HG03439 (cell line): ENCODE measurements around the gene SPRY4.
A peak's percentile ranks its signal among the peaks of the same experiment; 100 is the strongest.
"Not testable (repeated sequence)": the region's sequence is repeated elsewhere in the genome, so short reads cannot be mapped to it uniquely, and the experiment has no call there.

Source experiments
- ATAC-seq: cut with Tn5 transposase; IDR thresholded peaks from one replicate; pipeline ENCODE4 v1.9.1; 2021; ENCODE audit warnings: mild to moderate bottlenecking, moderate library complexity; ENCODE audit not compliant: unreplicated experiment

The SPRY4 gene, protein sequence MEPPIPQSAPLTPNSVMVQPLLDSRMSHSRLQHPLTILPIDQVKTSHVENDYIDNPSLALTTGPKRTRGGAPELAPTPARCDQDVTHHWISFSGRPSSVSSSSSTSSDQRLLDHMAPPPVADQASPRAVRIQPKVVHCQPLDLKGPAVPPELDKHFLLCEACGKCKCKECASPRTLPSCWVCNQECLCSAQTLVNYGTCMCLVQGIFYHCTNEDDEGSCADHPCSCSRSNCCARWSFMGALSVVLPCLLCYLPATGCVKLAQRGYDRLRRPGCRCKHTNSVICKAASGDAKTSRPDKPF

DNA sequence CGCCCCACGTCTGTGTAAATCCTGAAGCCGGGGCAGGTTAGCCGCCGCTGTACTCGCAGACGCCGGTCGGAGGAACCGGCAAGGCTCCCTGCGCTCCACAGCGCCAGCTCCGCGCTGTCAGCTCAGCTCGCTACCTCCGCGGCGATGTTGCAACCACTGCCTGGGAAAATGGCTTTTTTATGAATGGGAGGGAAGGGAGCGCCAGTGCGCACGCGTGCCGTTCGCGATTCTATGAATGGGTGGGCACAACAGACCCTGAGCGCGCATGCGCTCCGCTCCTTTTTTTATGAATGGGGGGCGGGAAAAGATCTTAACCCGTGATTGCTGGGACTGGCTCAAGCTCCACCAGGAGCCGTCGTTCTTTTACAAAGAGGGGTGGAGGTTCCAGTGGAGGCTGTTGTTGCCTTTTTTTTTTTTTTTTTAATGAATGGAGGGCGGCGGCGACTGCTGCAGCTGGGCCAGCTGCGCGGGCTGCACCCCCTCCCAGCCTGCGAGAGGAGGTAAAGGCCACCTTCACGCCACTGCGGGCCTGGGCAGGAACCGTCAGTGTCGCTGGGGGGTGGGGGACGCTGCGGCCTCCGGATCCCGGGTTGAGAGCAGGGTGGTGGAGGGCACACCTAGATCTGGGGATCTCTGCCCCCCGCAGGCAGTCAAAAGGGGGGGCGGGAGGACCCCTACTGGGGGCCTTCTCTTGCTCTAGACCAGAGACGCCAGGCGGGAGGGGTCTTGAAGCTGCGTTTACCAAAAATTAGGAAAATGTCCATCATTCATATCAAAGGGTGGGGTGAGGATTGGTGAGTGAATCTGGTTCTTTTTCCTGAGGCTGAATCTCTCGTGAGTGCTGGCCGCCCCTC is at the start of gene SPRY4:
Gene SPRY4 (minus strand): TSS at position 151 of the 854 bp plus-strand sequence. CDS start 9,913 bp downstream, outside the sequence.
- peak; percentile 85 for ATAC-seq

DNA sequence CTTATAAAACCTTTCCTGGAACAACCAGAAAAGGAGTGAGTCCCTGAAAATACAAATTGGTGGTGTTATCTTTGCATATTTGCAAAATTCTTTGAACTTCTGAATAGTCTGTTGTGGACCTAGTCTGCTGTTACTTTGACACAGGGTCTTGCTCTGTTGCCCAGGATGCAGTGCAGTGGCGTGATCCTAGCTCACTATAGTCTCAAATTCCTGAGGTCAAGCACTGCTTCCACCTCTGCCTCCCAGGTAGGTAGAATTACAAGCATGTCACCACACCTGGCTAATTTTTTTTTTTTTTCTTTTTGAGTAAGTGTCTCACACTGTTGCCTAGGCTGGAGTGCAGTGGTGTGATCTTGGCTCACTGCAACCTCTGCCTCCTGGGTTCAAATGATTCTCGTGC is 43.7 kb upstream of the SPRY4 start:
- no peak for ATAC-seq

DNA sequence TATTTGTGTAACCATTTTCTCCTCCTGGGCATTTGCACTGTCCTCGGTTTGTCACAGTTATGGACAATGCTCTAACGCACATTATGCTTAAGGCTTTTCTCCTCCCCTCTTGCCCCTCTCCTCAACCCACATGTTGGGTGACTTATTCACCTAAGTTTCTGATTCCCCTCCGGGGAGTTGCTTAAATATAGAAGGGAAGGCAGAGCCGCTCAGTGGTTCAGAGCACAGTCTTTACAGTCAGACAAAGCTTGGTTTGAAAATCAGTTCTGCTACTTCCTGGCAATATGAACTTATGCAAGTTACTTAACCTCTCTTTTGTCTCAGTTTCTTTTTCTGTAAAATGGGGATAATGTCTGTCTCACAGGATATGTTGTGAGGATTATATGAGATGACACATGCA is 41.2 kb upstream of the SPRY4 start:
- no peak for ATAC-seq

DNA sequence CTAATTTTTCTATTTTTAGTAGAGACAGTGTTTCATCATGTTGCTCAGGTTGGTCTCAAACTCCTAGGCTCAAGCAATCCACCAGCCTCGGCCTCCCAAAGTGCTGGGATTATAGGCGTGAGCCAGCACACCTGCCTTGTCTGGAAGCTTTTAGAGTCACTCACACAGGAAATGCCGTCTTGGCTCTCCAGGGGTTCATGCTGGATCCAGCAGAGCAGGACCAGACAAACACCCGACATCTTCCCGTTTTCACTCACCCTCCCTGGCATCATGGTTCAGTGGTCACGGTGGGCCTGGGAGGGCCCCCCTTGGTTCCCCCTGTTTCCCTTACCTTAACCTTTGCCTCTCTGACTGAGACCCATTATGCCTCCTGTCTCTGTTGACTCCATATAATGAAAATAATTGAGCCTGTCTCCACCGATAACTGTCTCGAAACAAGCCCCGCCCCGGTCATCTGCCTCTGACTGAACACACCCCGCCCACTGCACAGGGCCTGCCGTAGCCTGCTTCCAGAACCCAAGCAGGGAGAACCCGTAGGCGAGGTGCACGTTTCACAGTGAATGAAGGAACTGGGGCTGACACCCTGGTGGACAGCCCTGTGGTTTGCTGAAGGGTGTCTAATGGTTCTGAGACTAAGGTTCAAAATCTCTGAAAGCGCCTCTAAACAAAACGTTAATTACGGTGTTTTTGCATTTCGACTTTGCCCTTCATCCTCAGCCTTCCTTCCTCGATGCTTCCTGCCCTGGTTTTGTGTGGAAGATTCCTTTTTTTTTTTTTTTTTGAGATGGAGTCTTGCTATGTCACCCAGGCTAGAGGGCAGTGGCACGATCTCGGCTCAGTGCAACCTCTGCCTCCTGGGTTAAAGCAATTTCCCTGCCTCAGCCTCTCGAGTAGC is 39.7 kb upstream of the SPRY4 start:
- ATAC-seq, result peak; percentile 72

DNA sequence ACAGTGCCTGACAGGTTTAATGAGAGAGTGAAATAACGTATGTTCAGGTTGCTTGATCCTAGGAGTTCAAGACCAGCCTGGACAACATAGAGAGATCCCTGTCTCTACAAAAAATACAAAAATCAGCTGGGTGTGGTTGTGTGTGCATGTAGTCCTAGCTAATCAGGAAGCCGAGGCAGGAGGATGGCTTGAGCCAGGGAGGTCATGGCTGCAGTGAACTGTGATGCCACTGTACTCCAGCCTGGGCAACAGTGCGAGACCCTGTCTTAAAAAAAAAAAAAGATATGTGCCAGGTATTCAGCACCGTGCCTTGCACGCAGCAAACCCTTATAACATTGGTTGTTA is 38.8 kb upstream of the SPRY4 start:
- no peak for ATAC-seq

DNA sequence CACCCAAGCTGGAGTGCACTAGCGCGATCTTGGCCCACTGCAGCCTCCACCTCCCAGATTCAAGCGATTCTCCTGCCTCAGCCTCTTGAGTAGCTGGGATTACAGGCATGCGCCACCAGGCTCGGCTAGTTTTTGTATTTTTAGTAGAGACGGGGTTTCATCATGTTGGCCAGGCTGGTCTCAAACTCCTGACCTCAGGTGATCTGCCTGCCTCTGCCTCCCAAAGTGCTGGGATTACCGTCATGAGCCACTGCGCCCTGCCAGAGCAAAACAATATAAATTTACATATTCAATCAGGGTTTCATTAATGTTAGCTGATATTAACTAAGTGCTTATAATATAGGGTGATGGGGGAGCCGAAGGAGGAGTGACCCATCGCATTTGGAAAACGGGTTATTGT is 37.4 kb upstream of the SPRY4 start:
- not testable (repeated sequence) for ATAC-seq

DNA sequence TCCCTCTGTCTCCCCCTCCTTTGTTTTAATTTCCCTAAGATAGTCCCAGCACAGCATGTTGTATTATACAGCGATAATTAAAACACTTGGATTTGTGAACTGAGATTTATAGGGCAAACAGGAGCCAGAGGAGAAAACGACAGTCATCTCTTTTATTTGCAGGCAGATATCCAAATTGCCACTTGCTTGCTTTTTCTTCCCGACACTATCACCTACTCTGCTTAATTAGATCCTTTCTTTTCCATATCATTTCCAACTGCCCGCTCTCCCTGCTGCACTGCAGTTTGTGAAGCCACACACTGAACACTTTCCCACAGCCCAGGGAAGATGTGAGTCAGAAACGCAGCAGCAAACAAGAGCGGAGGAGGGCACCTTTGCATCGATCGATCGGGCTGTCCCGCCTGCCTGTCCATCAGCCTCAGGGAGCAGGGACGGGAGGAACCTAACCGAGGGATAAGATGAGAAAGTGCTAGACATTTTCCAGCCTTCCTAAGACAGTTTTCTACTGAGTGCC is 35.8 kb upstream of the SPRY4 start:
- no peak for ATAC-seq

DNA sequence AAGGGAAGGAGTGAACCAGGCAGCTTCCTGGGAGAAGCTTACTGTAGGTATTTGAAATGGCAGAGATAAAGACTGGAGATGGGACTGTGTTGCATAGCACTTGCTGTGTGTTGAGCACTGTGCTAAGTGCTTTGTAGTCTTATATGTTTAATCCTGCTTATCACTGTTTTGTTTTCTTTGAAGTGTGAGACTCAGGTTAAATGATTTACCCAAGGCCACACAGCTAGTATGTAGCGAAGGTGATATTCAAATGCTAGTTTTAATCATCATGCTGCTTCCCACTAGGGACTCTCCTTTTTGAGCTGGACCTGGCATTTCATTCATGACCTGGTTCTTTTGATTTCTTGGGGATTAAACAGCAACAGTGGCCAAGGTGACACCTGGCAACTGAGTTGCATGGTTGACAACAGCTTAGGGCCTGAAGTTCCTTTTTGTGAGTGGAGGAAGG is 35.3 kb upstream of the SPRY4 start:
- ATAC-seq, result no peak

DNA sequence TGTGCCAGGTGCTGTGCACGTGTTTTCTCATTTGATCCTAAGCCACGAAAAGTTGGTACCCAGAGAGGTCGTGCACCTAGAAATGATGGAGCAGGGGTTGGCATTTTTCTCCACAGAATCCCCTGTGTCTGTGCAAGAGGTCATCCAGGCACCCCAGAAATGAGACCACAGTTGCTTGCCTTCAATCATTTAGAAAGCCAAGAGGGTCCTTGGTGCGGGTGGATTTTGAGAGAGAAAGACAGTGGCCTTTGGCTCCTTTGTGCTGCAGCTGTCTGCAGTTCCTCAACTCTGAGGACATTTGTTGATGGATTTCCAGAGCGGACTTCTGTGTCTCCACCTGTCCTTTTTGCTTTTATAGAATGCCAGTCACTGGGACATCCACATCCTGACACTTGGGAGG is 33.8 kb upstream of the SPRY4 start:
- ATAC-seq, result no peak

DNA sequence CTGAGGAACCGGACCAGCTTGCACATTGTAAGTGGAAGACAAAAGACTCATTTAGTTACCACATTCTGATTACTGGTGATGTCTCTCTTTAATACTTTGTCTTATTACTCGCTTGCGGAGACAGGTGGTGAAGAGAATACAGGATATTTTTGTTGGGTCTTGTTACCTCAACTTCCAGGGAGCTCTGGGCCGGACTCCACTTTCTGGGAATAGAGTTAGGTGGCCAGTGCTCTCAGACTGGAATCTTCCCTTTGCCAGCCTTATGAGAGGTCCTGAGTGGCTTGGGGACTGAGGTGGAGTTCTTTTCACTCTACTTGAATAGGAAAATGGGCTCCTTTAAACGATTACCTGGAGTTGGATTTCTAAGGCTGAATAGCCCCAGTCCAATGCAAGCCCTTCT is 33.3 kb upstream of the SPRY4 start:
- no peak for ATAC-seq

DNA sequence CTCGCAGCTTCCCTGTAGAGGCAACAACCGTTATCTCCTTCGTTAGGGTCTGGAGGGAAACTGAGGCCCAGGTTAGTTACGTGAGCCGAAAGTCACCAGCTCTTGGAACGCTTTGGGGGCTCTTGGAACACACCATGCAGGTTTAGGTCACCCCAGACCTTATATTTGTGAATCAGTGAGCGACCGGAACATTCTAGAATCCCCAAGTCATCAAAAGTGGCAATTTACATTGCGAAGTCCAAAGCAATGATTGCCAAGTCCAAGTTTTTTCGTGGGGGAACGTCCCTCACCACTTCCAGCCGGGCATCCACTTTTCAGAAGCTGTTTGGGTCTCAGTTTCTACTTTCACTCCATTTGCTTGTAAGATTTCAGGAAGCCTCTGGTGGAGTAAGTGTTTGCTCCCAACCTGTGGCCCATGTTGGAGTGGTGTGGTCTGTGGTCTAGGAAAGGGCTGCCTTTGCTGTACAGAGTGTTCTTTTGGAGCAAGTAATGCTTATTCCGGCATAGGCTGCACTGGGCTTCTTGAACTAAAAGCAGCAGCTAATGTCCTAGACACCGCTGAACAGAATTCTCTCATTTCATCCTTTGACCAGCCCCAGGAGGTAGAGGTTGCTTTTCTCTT is 32.8 kb upstream of the SPRY4 start:
- ATAC-seq, result no peak

DNA sequence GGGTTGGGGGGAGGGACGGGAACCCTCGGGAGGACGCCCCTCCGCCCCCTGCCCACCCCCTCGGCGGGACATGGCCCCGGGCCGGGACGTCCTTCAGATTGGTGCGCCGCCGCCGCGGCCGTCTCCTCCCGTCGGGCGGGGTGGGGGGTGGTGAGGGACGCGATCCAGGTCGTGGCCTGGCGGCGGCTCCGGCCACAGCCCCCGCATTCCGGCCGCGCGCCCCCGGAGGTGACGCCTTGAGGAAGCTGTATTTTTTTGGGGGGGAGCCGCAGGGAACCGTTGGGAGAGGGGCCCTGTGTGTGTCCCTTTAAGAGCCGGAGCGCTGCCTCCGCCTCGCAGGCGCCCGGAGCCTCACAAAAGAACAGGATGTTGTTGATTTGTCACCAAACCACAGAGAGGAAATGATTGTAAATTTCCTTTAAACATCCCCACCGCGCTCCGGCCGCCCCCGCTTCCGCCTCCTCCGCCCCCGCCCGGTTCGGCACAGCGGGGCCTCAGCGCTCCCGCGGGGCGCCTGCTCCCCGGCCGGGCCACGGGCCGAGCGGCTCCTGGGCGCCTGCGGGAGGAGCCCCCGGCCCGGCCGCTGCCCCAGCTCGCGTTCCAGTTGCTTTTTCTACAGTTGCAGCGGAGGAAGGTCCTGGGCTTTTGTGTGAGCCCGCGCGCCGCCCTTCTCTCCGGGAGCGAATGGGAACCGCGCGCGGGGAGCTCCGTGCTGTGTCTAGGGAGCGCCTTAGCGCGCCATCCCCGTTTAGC is 32.1 kb upstream of the SPRY4 start:
- ATAC-seq, result peak; percentile 96

DNA sequence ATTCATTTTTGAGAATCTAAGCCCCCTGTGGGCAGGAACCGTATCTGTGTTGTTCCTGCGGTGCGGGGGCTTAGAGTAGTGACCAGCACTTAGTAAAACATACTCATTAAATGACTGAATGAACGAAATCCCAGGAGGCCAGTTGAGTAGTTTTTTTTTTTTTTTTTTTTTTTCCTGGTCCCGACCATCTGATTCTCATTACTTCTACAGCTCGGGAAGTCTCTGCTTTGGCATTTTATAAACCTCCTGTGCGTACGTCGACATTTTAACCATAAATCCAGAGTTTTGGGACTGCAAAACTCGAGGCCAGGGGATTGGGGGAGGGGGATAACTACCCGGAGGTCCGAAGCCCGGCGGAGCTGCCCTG is 31.5 kb upstream of the SPRY4 start:
- no peak for ATAC-seq

DNA sequence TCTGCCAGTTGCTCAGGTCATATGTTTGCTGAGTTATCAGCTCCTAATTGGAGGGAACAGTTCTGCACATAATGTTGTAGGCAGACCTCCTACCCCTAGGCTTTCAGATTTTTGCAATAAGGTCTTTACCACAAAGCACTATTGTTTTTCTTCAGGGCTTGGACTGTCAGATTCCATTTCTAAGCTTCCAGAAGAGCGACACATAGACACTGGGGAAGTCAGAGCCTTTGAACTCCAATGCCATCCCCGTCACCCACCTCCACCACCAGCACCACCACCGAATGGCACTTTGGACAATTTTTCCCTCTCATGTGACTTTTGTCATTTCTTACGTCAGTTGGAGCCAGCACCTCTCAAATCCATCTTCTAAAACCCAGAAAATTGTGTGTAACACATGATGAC is 28.3 kb upstream of the SPRY4 start:
- no peak for ATAC-seq

DNA sequence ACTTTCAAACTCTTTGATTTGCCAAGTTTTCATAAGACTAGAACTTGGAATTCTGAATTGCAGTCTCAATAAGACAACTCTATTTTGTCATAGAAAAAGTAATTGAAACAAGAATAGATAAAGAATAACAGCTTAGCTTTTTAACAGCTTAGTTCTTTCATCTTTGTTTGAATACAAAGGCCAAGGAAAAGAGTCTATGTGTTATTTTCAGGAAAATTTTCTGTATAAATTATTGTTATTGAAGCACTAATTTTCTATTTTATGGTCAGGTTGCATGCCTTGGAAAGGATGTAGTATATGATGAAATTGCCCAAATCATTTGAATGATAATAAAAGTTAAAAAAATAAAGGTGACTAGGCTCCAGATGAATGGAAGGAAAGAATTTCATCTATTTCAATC is 25.2 kb upstream of the SPRY4 start:
- no peak for ATAC-seq

DNA sequence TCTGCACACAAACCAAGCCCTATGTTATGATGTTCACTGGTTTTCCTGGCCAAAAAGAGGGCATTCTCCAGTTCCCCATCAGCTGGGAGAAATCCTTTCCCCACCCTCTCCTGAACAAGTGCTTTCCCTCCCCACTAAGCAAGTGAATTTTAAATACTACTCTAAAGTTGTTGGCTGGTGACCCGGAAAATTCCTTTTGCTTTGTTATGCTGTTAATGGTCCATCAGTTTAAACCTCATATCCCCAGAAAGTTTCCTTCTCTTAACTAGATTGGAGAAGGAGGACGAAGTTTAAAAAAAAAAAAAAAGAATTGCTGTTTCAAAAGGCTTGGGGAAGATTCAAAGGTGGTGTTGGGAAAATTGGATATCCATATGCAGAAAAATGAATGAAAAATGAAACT is 21.9 kb upstream of the SPRY4 start:
- ATAC-seq, result no peak

DNA sequence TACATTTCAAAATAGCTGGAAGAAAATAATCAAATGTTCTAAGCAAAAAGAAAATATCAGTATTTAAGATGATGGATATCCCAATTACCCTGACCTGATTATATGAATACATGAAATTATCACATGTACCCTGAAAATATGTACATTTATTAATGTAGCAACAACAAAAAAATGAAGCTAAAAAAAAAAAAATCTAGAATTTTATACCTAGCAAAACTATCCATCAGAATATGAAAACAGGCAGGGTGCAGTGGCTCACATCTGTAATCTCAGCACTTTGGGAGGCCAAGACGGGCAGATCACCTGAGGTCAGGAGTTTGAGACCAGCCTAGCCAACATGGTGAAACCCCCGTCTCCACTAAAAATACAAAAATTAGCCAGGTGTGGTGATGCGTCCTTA is 20.1 kb upstream of the SPRY4 start:
- not testable (repeated sequence) for ATAC-seq

DNA sequence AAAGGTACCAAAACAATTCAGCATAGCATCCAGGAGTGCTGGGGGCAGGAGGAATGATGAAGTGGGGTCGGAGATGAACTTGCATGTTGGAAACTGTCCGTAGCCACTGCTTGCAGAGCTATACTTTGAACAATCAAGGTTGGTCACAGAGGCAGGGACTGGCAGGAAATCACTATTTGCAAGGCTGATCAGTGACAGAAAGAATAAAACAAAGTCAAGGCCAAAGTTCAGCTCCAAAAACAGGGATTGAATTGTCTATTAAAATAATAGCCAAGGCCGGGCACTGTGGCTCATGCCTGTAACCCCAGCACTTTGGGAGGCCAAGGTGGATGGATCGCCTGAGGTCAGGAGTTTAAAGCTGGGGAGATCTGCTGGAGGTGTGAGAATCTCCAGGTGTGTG is 18.7 kb upstream of the SPRY4 start:
- no peak for ATAC-seq

DNA sequence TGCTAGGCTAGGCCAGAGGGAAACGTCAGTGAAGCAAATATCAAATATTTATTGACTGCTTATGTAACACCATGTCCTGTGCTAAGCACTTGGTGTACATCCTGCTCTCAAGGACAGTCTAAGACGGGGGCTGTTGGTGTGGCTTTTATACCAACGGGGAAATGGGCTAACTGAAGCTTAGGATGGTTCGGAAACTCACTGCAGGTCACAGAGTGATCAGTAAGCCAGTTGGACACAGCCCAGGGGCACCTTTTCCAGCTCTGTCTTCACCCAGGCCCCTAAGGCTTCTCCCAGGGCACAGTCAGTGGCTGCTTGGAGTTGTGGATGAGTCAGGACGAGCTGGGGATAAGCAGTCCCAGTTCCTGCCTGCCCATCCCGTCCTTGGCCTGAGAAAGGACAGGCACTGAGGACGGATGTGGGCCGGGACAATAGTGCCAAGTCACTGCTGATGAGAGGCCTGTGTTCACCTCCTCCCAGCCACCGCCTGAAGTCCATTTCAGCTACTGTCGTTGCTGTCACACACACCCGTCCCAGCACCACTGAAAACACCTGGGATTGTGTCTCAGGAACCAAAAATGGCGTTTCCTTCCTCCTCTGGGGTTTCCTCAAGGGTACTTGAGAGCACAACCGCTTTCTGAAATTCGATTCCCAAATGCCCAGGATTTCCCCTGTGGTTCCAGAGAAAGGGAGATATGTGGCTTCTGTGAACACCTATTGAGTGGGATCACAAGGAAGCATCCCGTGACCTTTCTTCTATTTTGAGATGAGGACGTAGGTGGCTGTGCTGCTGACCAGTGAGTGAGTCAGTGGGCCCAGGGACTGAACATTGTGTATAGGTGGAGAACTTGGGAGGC is 17.5 kb upstream of the SPRY4 start:
- ATAC-seq, result no peak
